HG02623 (cell line): Measurements from ENCODE around the gene HGD.
A peak's percentile ranks its signal among the peaks of the same experiment; 100 is the strongest.
"Not testable (repeated sequence)": the region's sequence is repeated elsewhere in the genome, so short reads cannot be mapped to it uniquely, and the experiment has no call there.

Source experiments
- ATAC-seq: cut with Tn5 transposase; IDR thresholded peaks from one replicate; pipeline ENCODE4 v1.9.1; 2021; ENCODE audit warnings: moderate library complexity; ENCODE audit not compliant: unreplicated experiment

Gene HGD, protein sequence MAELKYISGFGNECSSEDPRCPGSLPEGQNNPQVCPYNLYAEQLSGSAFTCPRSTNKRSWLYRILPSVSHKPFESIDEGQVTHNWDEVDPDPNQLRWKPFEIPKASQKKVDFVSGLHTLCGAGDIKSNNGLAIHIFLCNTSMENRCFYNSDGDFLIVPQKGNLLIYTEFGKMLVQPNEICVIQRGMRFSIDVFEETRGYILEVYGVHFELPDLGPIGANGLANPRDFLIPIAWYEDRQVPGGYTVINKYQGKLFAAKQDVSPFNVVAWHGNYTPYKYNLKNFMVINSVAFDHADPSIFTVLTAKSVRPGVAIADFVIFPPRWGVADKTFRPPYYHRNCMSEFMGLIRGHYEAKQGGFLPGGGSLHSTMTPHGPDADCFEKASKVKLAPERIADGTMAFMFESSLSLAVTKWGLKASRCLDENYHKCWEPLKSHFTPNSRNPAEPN

DNA sequence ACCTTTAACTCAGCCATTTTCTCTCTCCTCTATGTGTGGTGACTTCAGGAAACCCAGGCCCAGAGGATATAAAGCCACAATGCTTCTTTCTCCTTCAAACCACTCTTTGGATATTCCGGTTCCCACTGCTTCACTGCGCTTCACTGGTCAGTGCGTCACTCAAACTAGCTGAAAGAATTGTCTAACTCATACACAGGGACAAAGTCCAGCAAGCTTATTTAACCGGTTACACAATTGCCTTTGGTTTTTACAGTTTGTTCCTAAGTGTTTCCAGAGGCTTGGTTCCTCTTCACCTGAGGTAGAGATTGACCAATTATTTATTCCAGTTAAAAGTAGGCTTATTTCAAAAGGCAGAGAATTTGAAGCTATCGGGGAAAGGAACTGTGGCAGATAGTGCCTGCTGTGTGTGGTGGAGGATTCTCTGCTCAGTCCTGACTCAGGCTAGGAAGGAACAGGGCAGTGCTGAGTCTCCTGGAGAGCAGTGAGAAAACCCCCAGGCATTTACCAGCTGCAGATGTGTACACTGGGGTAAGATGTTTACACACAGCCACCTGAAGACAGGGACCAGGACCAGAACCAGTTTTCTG lies at the start of gene HGD:
TSS of gene HGD (minus strand) at position 145 of the 587 bp plus-strand sequence. CDS start at position 17, 128 bp downstream.
- ATAC-seq: no peak

DNA sequence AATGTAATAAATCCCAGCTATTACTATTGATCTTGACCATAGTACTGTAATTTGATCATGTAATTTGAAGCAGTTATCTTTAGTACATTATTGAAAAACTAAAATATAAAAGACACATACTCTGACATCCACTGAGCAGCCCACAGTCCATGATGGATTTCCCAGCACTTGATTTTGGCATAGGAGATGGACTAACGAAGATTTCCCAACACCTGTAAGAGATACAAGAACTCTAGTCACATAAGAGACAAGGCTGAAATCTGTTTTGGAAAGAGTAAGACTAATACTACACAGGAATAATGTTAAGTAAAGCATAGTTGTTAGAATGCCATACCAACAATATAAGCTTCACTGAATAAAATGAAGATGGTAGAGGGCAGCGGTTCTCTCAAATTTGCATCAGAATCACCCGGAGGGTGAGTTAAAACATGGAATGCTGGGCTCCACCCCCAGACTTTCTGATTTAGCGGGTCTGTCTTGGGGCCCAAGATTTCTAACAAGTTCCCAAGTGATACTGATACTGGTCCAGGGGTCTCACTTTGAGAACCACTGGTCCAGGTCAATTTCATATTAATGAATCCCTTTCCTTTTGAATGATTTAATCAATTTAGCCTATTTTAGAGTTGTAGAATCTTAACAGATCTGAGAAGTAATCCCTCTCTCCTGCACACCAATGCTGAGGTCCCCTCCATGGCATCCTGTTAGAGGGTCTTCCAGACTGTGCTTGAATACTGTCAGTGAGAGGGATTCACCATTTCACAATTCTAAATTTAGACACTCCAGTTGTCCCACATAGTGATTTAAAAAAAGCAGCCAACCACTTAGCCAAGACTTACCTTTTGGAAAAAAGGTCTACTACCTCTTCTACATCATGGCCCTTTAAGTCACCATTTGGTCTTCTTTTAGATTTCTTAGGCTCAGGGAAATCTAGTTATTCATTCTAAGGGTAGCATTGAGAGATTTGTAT lies 48.8 kb upstream of the HGD start:
- no peak for ATAC-seq

DNA sequence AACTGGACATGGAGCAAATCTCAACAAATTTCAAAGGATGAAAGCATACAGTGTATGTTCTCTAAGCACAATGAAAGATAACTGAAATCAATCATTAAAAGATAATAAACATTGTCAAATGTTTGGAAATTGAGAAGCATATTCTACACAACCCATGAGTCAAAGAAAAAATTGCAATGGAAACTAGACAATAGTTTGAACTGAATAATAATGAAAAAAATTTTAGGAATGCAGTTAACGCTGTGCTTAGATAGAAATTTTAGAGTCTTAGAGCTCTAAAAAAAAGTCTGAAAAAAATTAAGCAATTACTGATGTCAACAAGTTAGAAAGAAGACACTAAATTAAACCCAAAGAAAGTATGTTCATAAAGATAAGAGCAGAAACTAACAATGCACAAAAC lies 44.8 kb upstream of the HGD start:
- ATAC-seq: no peak

DNA sequence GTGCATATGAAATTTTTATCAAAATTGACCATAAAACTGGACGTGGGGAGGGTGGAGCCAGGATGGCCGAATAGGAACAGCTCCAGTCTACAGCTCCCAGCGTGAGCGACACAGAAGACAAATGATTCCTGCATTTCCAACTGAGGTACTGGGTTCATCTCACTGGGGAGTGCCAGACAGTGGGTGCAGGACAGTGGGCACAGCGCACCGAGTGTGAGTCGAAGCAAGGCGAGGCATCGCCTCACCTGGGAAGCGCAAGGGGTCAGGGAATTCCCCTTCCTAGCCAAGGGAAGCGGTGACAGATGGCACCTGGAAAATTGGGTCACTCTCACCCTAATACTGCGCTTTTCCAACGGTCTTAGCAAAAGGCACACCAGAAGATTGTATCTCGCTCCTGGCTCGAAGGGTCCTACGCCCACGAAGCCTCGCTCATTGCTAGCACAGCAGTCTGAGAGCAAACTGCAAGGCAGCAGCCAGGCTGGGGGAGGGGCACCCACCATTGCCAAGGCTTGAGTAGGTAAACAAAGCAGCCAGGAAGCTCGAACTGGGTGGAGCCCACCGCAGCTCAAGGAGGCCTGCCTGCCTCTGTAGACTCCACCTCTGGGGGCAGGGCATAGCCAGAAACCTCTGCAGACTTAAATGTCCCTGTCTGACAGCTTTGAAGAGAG lies 37.3 kb upstream of the HGD start:
- not testable (repeated sequence) for ATAC-seq

DNA sequence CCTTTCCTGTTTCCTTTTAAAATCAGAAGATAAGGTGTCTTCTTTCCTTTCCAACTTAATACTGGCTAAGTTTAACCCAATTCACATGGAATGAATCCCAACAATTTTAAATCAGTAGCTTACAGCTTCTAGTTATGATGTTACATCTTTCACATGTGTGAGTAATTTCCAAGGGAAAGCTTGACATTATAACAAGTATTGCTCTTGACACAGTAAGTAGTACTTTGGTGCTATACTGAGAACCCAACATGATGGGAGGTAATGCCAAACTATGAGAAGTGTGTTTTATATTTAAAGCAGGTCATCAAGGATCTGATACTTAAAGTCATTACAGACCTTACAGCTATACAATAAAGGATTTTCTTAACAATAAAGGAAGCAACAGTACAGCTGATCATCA lies 31.2 kb upstream of the HGD start:
- no peak for ATAC-seq

DNA sequence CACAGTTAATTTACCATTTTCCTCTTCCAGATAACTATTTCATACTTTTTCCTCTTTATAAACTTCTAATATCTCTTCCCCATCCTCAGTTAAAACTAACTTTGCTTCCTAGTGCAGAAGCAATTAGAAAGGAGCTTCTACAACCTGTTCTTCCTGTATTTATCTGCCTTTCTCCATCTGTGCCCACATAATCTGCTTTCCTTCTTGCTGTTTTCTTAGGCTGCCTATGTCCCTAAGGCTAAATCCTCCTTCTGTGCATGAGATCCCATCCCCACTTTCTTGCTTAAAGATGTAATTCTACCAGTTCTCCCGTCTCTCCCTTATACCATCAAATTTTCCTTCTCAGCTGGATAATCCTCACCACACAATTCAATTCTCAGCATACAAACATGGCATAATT lies 28.3 kb upstream of the HGD start:
- no peak for ATAC-seq

DNA sequence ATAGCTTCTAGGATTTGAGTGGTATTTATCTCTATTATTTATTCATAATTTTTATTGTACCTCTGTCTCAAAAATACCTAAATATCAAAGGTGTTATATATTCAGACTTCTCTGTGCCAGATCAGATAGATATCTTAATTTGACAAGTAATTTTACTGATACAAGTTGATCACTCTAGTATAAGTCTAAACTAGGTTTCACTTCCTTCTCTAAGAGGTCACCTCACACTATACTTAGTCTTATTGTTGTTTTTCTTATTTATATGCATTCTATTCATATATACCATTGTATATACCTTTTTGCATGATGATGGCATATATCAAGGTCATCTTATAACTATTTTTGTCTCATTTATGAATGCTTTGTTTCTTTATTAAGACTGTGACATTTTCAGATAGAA lies 26.4 kb upstream of the HGD start:
- ATAC-seq: peak; percentile 80

DNA sequence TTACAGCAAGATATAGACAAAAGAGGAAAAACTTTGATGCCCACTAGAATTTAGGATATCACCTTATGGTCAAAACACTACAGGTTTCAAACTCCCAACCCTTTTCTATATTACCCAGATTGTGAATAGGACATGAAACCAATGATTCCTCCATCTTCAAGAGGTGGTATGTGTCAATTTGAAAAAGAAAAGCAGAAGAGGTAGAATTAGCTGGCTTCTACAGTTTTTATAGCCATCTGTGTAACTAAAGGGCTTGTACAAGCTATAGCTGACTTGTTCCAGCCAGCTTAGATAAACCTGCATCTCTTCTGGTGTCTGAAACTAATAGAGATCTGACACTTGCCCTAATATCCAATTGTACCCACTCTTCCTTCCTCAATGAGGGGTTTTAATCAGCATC lies 24.9 kb upstream of the HGD start:
- ATAC-seq: no peak

DNA sequence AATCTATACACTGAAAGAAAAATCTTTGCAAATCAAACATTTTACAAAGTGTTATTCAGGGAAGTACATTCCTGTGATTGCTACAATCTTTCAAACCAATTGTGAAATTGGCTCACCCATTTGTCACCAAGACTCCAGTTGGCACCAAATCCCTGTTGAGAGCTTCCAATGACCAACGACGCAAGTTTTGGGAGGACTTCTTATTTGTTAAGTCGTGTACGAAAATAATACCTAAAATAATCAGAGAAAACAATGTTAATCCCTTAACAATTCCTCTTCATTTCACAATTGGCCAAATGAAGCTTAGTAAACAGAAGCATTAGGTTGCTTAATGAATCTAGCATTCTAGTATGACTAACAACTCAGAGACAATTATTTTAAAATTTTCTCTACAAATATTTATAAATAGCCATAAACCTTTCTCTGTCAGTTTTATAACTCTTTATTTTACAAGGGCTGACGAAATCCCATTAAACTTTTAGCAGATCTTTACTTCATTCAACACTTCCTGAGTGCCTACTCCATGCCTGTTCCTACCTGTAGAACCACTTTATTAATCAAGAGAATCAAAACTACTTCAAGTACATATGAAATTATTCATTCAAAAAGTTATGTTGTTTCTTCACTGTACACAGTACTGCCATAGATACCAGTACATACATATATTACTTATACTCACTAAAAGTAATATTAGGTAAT lies 24.0 kb upstream of the HGD start:
- ATAC-seq: no peak

DNA sequence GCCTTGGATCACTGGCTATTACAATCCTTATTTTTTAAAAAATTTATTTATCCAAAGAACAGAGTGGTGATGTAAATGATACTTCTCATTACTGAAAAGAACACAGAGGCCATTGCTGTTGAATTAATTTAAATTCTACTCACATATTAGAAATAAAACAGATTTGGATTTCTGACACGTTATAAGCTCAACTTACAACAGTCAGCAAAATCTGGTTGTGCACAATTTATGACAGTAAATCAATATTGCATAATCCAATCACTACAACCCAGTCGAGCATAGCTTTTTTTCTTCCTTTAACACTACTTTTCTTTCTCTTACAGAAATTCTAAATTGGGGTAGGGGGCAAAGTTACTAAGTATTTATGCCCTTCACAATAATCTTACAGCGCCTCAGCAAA lies 17.3 kb upstream of the HGD start:
- no peak for ATAC-seq

DNA sequence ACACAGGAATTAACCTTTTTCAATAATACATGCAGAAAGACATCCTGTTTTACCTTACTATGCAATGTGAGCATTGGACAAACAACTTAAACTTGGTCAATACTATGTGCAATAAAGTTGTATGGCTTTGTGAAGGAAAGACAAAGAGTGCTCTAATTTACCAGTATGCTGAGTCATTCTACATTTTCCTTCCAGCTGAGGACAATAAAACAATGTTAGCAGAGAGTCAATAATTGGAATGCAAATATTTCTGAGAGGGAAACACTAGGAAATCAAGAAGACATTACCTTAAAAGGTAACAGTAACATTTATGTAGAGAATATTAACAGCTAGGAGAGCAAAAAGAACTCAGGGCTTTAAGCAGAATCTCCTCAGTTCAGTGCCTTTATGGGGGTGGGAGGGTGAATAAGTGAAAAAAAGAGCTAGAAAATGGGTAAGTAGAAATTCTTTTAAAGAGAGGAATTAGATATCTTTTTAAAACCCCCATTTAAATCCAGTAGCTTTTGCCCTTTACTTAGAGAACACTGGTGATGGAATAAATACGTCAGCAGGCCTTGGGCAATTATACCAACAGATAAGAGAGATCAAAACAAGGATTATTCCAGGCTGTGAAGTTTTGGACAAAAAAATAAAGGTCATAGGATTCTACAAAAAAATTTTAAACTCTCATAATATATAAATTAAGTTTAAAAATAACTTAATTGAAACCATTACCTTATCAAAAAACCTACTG lies 11.6 kb upstream of the HGD start:
- no peak for ATAC-seq

DNA sequence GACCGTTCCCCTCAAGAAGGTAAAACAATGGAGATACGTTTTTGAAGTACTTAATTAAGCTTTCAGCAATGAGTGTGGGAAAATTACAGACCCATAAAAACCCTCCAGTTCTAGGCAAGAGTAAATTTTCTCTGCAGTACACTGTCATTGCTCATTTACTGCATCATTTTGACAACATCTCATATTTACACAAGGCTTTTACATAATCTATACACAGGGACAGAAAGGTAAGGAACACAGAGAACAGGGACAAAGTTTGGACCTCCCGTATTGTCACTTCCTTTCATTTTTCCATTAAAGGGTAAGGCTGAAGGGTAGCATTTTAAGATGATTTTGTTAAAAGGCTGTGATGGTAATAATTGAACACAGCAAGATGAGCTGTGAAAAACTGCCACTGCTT lies 7.4 kb upstream of the HGD start:
- no peak for ATAC-seq

DNA sequence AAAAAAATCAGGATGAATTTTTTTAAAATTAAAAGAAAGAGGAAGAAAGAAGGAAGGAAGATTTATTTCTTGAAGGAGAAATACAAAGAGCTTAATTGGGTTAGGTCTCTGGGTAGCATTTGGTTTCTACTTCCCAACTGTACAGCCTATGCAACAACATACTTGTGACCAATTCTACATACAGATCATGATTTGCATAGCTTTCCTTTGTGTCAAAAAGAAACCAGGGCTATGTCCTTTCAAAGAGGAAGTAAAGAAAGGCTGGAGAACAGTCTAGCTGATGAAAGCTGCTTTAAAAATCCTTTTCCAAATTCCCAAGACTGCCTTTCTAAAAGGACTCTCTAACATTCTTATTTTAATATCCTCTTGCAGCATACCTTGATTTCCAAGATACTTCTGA lies 6.1 kb upstream of the HGD start:
- peak; percentile 100 for ATAC-seq

DNA sequence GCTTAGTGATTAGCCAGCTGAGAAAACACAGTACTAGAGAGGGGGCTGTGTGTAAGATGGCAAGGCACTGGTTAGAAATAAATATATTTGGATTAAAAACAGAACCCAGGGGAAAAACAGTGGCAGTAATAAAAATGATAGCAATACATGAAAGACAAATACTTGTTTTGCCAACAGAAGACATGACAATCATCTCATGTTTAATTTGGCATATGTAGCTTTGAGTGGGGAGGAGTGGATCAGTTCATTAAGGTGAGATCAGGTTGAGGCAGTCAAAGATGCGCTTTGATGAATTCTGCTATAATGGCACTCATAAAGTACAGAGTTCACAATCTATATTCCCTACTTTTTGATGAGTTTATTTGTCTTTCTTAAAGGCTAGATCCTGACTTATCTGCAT lies 3.4 kb upstream of the HGD start:
- no peak for ATAC-seq

DNA sequence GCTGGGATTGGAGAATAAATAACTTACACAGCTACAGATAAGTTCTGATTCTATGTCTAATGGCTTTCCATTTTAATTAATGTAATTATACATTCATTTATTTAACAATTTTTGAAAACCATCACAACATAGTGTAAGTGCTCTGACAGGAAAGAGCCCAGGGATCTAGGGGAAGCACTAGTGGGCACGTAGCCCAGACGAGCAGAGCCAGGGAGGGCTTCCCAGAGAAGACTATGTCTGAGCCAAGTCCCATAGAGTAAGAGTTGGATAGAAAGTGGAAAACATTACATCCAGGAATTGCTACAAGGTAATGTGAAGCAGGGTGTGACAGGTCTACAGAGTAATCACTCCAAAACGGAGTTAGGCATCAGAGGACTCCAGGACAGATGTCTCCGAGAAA lies 2.9 kb upstream of the HGD start:
- ATAC-seq: no peak

DNA sequence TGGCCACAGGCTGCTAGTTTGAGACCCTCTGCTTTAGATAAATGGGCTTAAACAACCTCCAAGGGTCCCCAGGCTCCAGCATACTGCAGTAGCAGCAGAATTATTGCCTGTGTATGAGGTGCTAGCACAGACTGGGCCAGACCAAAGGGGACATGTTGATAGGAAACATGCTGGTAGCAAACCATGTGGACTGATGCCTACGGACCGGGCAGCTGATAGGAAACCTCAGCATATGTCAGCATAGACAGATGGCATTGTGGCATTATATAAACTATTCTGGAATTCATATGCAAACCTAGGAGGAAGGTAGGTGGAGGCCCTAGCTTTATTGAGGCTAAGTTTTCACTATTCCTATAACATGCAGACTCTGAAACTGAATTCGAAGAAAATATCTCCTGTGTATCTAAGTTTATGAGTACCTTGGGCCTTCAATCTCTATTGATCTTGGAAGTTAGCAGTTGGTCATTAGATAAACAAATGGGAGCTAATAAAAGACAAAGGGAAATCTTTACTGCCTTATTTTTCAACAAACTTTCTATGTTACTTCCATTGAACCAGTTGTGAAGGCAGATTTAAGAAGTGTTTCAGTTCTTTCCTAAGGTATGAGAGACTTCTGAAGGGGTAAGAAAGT lies 1.7 kb upstream of the HGD start:
- ATAC-seq: no peak

DNA sequence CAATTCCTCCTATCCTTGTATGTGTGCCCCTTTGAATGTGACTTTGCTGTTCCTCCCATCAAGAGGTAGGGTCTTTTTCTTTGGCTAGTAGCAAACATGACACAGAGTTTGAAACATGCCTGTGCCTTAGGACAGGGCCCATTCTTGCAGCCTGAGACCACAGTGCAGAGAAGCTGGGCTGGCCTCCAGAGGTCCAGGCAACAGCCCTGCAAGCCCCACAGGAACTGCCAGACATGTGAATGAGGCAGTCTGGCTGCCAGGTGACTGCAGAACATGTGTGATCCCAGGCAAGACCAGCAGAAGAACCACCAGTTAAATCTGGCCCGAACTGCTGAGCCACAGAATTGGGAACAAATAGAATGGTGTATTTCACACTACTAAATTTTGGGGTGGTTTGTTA lies 1.2 kb upstream of the HGD start:
- no peak for ATAC-seq

DNA sequence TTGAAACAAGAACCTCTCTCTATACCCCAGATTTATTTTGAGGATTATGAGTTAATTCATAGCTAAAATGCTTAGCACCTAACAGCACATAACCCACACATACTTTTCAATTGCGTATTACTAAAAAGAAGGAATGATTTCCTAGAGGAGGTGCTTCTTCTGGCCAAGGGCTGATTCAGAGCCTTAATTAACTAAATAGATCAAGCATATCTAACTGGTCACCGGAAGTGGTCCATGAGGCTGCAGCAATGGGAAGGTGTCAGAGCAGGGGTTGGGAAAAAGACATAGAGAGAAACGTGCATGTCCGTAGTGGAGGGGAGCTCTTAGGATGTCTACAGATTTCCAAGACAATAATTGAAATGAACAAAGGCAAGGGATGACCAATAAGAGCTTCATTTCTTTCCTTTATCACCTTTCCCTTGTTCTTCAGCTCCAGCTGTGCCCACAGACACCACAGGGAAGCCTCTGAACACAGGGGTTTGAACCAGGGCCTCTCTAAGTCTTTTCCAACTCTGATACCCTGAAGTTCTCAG lies 467 bp downstream of the HGD start:
- ATAC-seq: no peak

DNA sequence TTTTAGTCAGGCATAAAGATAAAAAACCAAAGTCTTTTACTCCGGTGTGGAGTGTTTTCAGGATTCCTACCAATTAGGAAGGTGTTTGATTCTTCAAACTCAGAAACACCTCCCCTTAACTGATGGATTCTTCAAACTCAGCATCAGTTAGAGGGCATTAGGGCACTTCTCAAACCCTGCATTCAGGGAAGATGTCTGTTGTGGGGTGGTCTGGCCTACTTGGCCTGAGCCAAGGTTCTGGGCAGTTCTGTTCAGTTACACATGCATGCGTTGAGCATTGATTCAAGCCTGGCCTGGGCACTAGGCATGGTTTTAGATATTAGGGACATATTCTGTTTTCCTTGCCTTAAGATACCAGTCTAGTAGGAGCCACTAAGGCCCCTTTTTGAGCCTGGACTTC lies 1.0 kb downstream of the HGD start:
- ATAC-seq: no peak
